ENCODE measurements around the gene LIG3. TPM values are rescaled to one million over a fixed set of nuclear protein-coding genes. Genes with fewer than 3 reads are reported as not detected.

The LIG3 gene
- total RNA-seq, 4 donors from 2014 or later: 9.8 to 44.5 (median 23.9) TPM

- Histone ChIP-seq H3K27me3 (no peaks in the 10 kb centered on the region), H3K36me3 (peaks cover 0 to 18% (median 8%) of the 10 kb centered on the region in 4 donors), H3K27ac (no peak overlapping the region), H3K4me1 (peaks cover 6 to 31% (median 16%) of the 10 kb centered on the region in 4 donors), H3K9me3 (no peaks in the 10 kb centered on the region), H3K4me3 (no peak overlapping the region)
- WGBS, 2 donors (ENCODE audit: low coverage in 1 of 2): 92 to 100% methylated on average over 1 to 10 of the region's 10 CpGs
- in situ Hi-C loops (cut with MboI; ENCODE audit: low pct_ligation_motif_present in 1 of 4, low pct_unique_long_range_greater_than_20kb in 1 of 4, low sequenced_read_pairs in 3 of 4) (loop anchor here in 1 of 4 donors (25.0 kb wide), 1 partner anchor 98 kb away; no protein-coding TSS in a partner anchor), intact Hi-C loops (cut with DNase I; ENCODE audit: low total_unique reads) (no loop called here)
- TF ChIP-seq POLR2A (IDR thresholded peaks at IDR 0.05) (no peak), CTCF (IDR thresholded peaks at IDR 0.05) (no peak), EP300 (IDR thresholded peaks at IDR 0.05; ENCODE audit: low read depth) (no peak), POLR2AphosphoS5 (IDR thresholded peaks at IDR 0.05) (no peak)
- no peak for DNase-seq
Measured at GRCh38 chr17:34989473-34989872, 9.2 kb downstream of the LIG3 start.

GRCh38 chr17:34990921-34991365 lies 10.6 kb downstream of the LIG3 start:
- Histone ChIP-seq H3K9me3 (no peaks in the 10 kb centered on the region), H3K27me3 (no peaks in the 10 kb centered on the region), H3K36me3 (peaks cover 0 to 18% (median 8%) of the 10 kb centered on the region in 4 donors), H3K27ac (peak overlapping the region; percentile 43 to 63 (median 52)), H3K4me1 (peaks cover 6 to 31% (median 16%) of the 10 kb centered on the region in 4 donors), H3K4me3 (no peak overlapping the region)
- TF ChIP-seq EP300 (IDR thresholded peaks at IDR 0.05; ENCODE audit: low read depth) (no peak), POLR2AphosphoS5 (IDR thresholded peaks at IDR 0.05) (peak in 1 of 3 donors; percentile 52)
- 25 to 51% methylated on average over 3 to 6 of the region's 6 CpGs for WGBS, 2 donors (ENCODE audit: low coverage in 1 of 2)
- in situ Hi-C loops (cut with MboI; ENCODE audit: low pct_ligation_motif_present in 1 of 4, low pct_unique_long_range_greater_than_20kb in 1 of 4, low sequenced_read_pairs in 3 of 4) (loop anchor here (10.0 to 25.0 kb wide), 2 partner anchors 96 to 104 kb away; no protein-coding TSS in a partner anchor), intact Hi-C loops (cut with DNase I; ENCODE audit: low total_unique reads) (no loop called here)
- peak; percentile 38 for DNase-seq

- DNase-seq: no peak
- TF ChIP-seq POLR2A (IDR thresholded peaks at IDR 0.05): no peak
- no peak for TF ChIP-seq EP300 (IDR thresholded peaks at IDR 0.05; ENCODE audit: low read depth)
- no peak for TF ChIP-seq POLR2AphosphoS5 (IDR thresholded peaks at IDR 0.05)
- Histone ChIP-seq H3K27ac (peak overlapping the region; percentile 43 to 63 (median 52)), H3K4me3 (no peak overlapping the region), H3K9me3 (no peaks in the 10 kb centered on the region), H3K4me1 (peaks cover 6 to 34% (median 16%) of the 10 kb centered on the region in 4 donors), H3K27me3 (no peaks in the 10 kb centered on the region), H3K36me3 (peaks cover 0 to 23% (median 8%) of the 10 kb centered on the region in 4 donors)
- intact Hi-C loops (cut with DNase I; ENCODE audit: low total_unique reads) (no loop called here), in situ Hi-C loops (cut with MboI; ENCODE audit: low pct_ligation_motif_present in 1 of 4, low pct_unique_long_range_greater_than_20kb in 1 of 4, low sequenced_read_pairs in 3 of 4) (loop anchor here (10.0 to 25.0 kb wide), 2 partner anchors 96 to 103 kb away; no protein-coding TSS in a partner anchor)
- 84% methylated on average over 3 of the region's 3 CpGs; no CpG with 5 or more reads in 1 of the 2 donors for WGBS, 2 donors (ENCODE audit: low coverage in 1 of 2)
Measured at GRCh38 chr17:34991606-34992005, 11.3 kb downstream of the LIG3 start.

DNA sequence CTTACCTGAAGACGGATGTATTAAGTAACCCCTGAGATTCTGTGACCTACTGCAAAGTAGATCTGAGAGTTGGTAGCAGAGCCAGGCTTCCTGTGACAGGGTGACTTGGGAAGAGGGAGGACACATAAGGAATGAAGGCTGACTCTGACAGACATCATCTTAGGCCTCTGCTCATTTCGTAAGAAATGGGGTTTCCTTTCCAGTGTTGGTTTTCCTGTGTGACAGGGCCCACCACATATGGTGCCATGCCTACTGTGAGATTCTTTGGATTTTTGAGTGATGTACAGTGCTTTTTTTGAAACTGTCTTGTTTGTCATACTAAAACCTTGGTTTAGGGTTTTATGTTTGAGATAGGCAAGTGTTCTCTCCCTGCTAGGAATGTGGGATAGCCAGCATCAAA lies 12.7 kb downstream of the LIG3 start:
- H3K4me1 ChIP-seq: peaks cover 6 to 37% (median 16%) of the 10 kb centered on the region in 4 donors
- TF ChIP-seq CTCF (IDR thresholded peaks at IDR 0.05): no peak
- no peak for TF ChIP-seq POLR2A (IDR thresholded peaks at IDR 0.05)
- no peak for TF ChIP-seq EP300 (IDR thresholded peaks at IDR 0.05; ENCODE audit: low read depth)
- TF ChIP-seq POLR2AphosphoS5 (IDR thresholded peaks at IDR 0.05): no peak
- no peak overlapping the region for H3K27ac ChIP-seq
- H3K36me3 ChIP-seq: peaks cover 0 to 23% (median 8%) of the 10 kb centered on the region in 4 donors
- 80 to 82% methylated on average over 1 to 2 of the region's 2 CpGs for WGBS, 2 donors (ENCODE audit: low coverage in 1 of 2)
- H3K4me3 ChIP-seq: no peak overlapping the region
- no peaks in the 10 kb centered on the region for H3K27me3 ChIP-seq
- DNase-seq: no peak
- intact Hi-C loops (cut with DNase I; ENCODE audit: low total_unique reads): no loop called here
- H3K9me3 ChIP-seq: no peaks in the 10 kb centered on the region
- in situ Hi-C loops (cut with MboI; ENCODE audit: low pct_ligation_motif_present in 1 of 4, low pct_unique_long_range_greater_than_20kb in 1 of 4, low sequenced_read_pairs in 3 of 4): loop anchor here (10.0 to 25.0 kb wide), 2 partner anchors 94 to 102 kb away; no protein-coding TSS in a partner anchor

GRCh38 chr17:34996422-34997285 lies 16.3 kb downstream of the LIG3 start:
- H3K4me3 ChIP-seq: no peak overlapping the region
- 67 to 75% methylated on average over 1 to 3 of the region's 3 CpGs for WGBS, 2 donors (ENCODE audit: low coverage in 1 of 2)
- peak overlapping the region; percentile 54 to 87 (median 70) for H3K27ac ChIP-seq
- peaks cover 0 to 23% (median 6%) of the 10 kb centered on the region in 4 donors for H3K36me3 ChIP-seq
- DNase-seq: no peak
- in situ Hi-C loops (cut with MboI; ENCODE audit: low pct_ligation_motif_present in 1 of 4, low pct_unique_long_range_greater_than_20kb in 1 of 4, low sequenced_read_pairs in 3 of 4) (loop anchor here (10.0 to 25.0 kb wide), 2 partner anchors 91 to 98 kb away; no protein-coding TSS in a partner anchor), intact Hi-C loops (cut with DNase I; ENCODE audit: low total_unique reads) (no loop called here)
- TF ChIP-seq EP300 (IDR thresholded peaks at IDR 0.05; ENCODE audit: low read depth) (no peak), POLR2AphosphoS5 (IDR thresholded peaks at IDR 0.05) (no peak), CTCF (IDR thresholded peaks at IDR 0.05) (no peak), POLR2A (IDR thresholded peaks at IDR 0.05) (no peak)
- no peaks in the 10 kb centered on the region for H3K9me3 ChIP-seq
- no peaks in the 10 kb centered on the region for H3K27me3 ChIP-seq
- peaks cover 0 to 30% (median 3%) of the 10 kb centered on the region in 4 donors for H3K4me1 ChIP-seq
